Lower leg skin (tissue), 3 donors: ENCODE data around the gene SHISAL1.

Experiments used
- POLR2A ChIP-seq, 2 donors: fragments of 450-650 bp; IDR thresholded peaks; one replicate each; pipeline ENCODE4 v1.6.1; 2016 to 2017; ENCODE audit warnings: antibody characterized with exemption in 2 of 2, mild to moderate bottlenecking in 1 of 2, moderate library complexity in 1 of 2
- TF ChIP-seq, protein P1 (sequence below), 3 donors: fragments of 450-650 bp; IDR thresholded peaks; one replicate each; pipeline ENCODE4 v1.5.1; 2016; ENCODE audit warnings: antibody characterized with exemption in 3 of 3, mild to moderate bottlenecking in 3 of 3, moderate library complexity in 2 of 3

DNA sequence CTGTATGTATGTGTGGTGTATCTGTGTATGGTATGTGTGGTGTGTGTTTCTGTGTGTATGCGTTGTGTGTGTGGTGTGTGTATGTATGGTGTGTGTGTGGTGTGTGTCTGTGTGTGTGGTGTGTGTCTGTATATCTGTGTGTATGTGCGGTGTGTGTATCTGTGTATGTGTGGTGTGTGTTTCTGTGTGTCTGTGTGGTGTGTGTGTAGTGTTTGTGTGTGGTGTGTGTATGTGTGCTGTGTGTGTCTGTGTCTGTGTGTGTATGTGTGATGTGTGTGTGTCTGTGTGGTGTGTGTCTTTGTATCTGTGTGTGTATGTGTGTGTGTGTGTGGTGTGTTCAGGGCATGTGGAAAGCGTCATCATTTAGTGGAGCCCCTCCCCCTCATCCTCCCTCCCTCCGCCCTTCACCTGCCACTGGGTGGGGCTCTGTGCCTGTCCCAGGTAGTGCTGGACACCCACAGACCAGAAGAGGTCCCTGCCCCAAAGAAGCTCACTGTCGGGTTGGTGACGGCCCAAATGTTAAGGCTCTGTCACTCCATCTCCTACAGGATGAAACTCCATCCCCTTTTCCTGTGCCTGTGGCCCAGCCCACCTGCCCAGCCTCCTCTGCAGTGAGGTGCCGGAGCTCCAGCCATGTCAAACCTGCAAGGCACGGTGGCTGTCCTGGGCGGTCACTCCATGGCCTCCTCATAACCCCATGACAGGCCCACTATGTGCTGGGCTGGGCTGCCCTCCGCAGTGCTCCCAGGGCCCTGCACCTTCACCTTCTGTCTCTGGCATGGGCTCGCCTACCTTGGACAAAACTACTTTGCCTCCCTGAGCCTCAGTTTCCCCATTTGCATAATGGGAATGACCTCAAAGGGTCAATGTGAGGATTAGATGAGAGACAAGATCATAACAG is 23.4 kb upstream of the SHISAL1 start:
- TF ChIP-seq, protein P1, sequence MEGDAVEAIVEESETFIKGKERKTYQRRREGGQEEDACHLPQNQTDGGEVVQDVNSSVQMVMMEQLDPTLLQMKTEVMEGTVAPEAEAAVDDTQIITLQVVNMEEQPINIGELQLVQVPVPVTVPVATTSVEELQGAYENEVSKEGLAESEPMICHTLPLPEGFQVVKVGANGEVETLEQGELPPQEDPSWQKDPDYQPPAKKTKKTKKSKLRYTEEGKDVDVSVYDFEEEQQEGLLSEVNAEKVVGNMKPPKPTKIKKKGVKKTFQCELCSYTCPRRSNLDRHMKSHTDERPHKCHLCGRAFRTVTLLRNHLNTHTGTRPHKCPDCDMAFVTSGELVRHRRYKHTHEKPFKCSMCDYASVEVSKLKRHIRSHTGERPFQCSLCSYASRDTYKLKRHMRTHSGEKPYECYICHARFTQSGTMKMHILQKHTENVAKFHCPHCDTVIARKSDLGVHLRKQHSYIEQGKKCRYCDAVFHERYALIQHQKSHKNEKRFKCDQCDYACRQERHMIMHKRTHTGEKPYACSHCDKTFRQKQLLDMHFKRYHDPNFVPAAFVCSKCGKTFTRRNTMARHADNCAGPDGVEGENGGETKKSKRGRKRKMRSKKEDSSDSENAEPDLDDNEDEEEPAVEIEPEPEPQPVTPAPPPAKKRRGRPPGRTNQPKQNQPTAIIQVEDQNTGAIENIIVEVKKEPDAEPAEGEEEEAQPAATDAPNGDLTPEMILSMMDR (IDR thresholded peaks at IDR 0.05): no peak
- no peak for TF ChIP-seq POLR2A (IDR thresholded peaks at IDR 0.05)
